GM19467 (cell line): ENCODE results near the gene C1QL2.

ENCODE experiments used
- ATAC-seq: cut with Tn5 transposase; IDR thresholded peaks from one replicate; pipeline ENCODE4 v1.9.1; 2021; ENCODE audit warnings: mild to moderate bottlenecking, moderate library complexity; ENCODE audit not compliant: unreplicated experiment

C1QL2 gene

DNA sequence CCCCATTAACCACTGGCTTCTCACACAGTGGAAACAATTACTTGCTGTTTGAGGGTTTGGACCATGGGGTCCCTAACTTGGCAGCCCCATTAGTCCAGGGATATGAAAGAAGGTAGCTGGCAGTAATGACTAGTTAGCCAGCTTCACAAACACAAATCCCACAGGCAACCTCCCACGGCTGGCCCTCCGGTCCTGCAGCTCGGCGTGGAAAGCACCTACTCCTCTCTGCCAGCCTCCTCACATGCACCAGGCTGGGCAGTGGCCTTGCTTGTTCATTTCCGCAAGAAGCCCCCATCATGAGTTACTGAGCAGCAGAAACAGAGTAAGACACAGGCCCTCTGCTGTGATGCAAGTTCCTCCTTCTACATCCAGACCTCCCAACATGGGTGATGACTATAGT lies 13.7 kb downstream of the C1QL2 start:
- ATAC-seq = no peak

DNA sequence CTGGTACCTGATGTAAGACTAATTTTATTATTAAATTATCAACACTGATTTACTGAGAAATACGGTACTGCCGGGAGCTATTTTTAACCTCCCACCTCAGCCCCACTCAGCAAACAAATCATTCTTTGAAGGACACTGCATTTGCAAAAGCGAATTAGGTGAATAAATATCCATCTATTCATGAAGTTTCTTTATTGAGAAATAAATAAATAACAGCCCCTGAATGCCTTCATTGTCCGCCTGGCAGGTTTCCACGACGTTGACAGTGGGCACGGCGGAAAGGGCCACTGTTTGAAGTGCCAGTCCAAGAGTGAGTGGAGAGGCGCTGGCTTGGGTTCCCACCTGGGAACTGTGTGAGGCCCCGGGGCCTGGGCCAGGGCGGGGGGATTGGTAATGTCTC lies 15.7 kb downstream of the C1QL2 start:
- no peak for ATAC-seq

DNA sequence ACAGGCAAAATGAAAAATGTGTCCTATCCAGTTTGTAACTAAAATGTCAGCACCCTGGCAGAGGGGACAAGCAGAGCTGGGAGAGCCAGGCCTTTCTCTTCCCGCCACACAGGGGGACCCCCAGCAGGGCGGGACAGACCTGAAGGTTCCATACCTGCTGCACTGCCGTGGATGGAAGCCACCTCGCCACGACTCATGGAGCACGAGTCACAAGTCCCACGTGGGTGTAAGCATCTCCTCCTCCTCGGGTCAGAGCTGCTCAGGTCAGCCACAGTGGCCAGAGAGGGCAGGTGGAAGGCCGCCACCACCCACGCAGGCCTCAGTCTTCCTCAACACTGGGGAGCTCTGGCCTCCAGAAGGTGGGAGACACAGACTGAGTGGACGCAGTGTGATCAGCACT lies 21.0 kb downstream of the C1QL2 start:
- no peak for ATAC-seq

DNA sequence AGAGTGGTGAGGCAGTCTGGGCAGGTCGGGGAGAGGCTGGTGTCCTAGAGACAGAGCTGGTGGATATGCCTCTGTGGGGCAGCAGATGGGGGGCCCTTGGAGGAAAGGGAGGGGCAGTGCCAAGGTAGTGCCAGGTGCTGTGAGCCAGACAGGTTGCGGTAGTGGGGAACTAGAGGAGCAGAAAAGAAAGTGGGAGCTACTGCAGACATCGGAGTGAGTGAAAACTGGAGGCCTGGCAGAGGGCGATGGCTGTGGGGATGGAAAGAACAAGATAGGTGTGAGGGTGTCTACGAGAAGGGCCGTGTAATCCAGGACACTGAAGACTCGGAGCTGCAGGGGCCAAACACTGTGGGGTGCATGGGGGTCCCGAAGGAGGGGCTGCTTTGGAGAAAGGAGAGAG lies 21.7 kb downstream of the C1QL2 start:
- no peak for ATAC-seq

DNA sequence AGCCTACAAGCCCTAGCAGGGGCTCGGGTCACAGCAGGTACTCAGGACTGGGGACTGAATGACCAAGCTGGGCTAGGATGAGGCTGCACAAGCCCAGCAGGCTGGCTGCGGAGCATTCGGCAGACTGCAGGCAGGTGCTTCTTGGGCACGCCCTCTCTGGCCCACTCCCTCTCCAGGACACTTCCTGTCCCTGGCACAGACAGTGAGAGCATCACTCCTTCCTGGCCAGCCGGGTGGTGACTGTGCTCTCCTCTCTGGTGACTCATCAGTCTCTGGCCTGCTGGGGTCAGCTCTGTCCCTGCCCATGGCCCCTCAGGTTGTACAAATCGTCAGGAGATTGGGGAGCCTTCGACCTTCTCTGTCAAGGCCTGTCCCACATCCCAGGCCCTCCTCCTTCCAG lies 22.5 kb downstream of the C1QL2 start:
- no peak for ATAC-seq

DNA sequence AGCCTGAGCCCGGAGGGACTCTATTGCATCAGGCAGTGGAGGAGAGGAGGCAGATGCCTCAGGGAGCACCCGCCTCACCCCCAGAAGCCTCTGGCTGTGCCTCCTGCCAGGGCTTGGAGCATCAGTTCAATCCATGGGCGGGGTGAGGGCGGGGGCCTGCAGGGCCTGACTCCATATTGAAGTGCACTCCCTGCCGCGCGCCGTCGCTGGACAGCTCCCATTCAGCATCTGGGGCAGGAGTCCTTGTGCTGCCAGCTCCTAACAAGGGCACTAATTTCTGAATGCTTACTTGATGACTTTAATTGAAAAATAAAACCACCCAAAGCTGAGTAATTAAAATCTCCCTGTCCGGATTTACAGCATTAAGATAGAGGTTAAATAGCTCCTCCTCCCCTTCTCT lies 23.8 kb downstream of the C1QL2 start:
- no peak for ATAC-seq

DNA sequence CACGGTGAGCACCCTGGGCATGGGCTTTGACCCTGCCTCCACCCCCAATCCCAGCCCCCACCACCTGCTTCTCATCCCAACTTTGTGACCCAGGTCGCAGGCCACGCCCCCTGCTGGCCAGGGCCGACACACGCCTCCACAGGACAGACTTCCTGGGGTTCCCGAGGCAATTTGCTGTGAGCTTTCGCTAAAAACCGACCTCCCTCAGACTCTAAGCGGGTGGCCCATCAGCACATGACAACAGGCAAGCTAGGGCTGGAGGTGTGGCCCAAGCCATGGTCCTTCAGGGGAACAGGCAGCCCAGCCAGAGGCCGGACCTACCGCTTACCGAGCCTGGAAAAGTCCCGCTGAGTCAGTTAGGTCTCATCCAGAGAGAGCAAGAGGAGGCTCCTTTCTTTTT lies 31.9 kb downstream of the C1QL2 start:
- ATAC-seq = no peak

DNA sequence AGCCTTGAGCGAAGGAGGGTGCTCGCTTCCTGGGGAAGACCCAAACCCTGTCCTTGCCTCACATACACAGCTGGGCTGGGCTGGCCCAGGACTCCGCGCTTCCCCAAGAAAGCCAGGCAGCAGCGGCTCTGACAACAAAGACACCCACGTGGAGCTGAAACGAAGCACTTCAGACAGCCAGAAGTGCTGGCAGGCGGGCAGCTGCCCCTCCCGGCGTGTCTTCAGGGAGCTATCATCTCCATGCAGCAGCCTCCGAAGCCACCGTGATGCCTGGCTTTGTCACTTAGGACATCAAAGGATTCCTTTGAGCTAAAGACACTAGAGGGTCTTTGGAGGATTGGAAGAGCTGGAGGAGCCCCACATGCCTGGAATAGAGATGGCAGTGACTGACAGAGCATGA lies 35.2 kb downstream of the C1QL2 start:
- no peak for ATAC-seq

DNA sequence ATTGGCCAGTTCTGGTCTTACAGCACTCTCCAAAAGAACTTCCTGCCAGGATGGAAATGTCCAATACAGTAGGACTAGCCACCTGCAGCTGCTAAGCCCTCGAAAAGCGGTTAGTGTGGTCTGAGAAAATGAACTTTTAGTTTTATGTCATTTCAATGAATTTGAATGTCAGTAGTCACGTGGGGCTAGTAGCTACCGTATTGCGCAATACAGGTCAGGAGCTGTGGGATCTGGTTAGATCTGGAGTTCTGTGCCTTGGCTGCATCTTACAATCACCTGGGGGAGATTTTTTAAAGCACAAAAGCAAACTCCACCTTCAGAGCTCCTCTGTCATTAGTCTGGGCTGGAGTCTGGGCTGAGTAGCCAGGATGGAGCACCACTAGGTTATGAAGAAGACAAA lies 35.9 kb downstream of the C1QL2 start:
- no peak for ATAC-seq

DNA sequence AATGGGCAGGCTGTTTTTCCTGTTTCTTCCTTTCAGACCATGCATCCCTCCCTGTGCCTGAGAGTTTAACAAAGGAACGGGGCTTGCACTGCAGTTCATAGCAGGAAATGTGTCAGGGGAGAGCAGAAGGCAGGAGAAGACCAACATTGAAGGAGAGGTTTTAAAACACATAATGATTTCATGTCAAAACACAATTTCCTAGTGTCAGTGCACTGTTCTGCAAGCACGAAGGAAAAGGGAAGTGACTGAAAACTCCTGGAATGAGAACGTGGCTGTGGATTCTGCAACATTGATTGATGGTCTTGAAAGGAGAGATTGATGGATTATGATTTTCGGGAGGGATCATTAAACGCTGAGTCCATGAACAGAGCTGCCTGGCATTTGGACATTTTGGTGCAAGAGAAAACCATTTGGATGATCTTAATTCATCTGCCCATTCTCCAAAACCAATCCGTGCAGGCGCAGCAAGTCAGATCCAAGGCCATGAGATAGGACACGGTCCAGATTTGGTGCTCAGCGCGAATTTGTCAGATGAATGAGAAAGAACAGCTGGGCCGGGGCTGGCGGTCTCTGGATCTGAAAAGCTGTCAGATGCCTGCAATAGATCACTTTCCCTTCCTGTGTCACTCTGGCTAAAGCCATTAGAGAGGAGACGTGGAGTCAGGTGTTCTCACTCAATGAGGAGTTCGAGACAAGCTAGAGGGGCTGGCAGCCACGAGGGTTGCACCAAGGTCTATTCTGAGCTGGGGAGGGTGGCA lies 38.4 kb downstream of the C1QL2 start:
- no peak for ATAC-seq

DNA sequence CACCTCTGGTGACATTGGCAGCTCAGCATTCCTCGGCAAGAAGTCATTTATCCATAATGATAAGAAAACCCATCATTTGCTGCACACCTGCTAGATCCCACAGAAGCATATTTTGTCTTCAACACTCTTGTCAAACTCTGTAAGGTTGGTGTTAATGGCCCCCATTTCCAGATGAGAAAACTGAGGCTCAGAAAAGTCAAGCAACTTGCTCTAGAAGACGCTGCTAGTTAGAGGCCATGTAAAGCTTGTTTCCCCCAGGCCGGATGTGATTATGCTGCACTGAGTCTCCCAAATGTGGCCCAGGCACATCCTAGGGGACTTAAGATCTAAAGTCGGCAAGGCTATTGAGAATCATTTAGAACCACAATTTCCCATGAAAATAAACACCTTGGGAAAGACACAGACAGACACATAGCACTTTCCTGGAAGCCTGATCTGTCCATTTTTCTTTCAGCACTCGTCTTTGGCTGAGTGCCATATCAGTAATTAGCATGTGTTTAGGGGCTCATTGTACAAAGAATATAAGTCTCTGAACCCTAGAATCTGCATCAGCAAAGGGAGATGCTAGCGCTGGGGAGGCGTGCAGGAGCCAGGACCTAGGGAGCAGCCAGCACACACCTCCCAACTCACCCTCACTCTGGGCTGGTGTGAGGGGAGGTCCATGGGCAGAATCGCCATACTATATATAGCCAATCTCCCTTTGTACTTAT lies 39.3 kb downstream of the C1QL2 start:
- no peak for ATAC-seq

DNA sequence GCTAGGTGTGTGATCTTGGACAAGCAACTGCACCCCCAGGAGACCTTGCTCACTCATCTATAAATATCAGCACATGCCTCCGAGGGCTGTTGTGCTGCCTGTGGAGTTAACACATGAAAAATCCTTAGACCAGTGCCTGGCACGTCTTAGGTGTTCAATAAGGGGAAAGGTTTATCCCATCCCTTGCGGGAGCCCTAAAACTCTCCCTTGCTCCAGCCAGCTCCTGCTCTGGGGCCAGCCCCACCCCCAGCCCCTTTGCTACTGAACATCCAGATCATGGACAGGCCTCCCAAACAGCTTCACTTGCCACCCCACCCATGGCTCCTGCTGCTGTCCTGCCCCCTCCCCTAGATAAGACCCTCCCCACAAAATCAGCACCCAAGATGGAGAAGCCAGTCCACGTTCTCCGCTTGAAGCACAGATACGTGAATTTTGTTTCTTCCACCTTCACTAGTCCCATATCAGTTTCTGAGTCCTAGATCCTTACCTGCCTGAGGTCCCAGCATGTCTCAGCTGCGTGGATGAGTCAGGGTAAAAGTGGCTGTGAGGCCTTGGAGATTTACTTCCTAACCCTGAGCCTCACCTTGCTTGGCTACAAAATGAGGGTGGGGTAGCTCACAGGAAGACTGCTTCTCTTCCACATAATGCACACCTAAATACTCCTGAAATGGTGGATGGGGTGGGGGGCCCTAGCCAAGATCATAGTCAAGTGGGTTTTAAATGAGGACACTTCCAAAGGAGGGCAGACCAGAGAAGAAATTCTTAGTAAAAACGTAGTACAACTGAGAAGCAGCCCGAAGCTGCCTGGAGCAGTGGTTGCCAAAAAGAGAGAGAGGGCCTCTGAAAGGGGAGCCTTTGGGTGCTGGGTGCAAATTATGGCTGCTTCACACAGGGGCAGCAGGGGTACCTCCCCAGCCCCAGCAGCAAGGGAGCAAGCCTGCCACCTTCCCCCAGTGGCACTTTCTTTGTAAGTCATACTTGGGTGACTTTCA lies 40.4 kb downstream of the C1QL2 start:
- ATAC-seq = no peak

DNA sequence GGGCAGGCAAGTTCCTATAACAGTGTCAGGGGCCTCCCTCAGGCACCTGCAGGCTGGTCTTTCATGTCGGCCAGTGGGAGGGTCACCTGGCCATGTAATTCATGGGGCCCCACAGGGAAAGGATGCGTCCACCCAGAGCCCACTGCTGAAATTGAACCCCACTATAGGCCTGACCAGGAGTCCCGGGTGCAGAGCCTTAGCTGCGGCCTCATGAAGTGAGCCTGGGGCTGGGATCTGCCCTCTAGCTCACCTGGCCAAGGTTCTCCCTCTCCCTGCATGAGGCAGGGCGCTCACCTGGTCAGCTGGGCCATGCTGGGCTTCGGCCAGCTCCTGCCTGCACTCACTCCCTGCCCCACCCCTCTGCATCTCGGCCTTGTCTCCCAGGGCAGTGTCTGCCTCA lies 41.1 kb downstream of the C1QL2 start:
- no peak for ATAC-seq

DNA sequence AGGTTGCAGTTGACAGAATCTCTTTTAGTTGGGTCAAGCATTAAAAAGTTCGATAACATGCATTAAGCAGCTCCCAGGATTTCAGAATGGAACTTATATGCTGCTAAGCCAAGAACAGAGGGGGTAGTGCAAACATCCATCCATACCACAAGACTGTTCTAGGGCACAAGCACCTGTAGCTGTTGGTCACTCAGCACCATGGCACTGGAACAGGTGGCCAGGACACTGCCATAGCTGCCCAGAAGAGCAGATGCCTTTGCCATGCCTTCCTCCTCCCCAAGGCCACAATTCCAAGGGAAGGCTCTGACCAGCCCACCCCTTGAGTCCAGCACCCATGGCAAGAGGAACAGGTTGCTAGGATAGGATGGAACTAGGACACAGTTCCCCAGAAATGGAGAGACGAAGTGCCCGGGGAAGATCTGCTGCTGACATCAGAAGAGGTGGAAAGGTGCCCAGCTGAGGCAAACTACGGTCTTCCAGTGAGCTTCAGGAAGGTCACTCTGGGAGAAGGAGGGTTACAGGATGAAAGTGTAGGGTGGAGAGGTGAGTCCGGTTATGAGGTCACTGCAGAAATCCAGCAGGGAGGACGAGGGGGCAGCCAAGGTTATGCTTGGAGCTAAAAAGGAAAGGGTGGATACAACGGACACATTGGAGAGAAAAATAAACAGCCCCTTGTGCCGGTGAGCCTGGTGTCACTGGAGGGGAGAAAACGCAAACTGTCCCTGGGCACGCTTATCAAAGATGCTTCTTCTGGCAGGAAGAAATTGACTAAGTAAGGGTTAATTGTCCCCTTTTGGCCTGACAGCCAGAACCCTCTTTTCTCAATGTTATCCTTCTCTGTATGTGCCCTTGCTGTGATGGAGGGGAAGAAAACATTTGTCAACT lies 41.9 kb downstream of the C1QL2 start:
- ATAC-seq = no peak

DNA sequence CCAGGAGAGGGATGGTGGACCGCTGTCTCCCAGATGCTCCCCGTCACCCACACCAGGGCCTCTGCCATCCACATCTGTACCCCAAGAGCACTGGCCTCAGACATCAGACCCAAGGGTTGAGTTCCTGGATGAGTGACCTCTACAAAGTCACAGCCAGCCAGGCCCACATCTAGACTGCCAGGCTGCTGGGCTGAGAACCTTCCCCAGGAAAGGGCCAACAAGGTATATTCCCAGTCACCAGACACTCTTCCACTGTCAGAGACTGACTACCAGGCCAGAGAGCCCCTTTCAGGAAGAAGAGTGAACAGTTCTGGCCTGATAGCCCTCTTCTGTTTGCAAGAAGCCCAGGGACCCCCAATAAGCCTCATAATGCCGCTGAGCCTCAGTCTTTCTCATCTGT lies 44.3 kb downstream of the C1QL2 start:
- no peak for ATAC-seq

DNA sequence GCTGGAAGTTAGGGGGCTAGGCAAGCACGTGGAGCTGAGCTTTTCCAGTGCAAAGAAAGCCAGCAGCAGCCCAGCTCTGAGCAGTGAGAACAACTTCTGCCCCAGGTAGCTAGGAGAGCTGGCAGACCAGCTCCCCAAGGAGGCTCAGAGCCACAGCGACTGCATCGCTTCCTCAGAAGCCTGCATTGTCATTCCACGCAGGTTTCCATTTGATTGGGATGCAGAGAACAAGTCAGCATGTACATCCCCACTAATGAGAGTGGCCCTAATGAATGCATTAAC lies 45.1 kb downstream of the C1QL2 start:
- no peak for ATAC-seq

DNA sequence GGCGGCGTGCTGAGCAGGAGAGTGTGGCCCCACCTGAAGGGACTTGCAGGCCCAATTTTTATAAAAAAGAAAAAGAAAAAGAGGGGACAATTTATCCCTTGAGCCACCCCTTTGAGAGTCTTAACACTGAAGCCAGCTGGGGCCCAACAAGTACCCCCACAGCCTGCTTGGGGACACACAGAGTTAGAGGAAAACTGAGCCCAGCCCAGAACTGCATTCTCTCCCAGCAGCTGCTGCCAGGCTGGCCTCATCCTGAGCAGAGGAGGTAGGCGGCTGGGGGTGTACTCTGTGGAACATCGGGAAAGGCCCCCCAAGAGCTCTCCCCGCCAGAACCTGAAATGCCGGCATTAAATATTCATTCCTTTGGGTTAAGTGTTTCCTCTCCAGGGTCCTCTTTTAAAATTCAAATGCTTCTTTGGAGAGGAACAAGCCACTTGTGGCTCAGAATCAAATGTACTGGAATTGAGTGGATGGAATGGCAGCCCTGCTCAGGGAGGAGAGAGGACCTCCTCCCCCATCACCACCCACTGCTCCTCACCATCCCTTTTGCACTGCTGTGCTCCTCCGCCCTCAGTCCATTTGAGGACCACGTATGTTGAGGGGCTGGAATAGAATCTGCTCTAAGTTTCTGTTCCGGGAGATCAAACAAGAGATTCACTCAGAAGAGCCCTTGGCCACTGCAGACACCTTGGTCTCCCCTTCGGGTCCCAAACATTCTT lies 45.6 kb downstream of the C1QL2 start:
- ATAC-seq = no peak

DNA sequence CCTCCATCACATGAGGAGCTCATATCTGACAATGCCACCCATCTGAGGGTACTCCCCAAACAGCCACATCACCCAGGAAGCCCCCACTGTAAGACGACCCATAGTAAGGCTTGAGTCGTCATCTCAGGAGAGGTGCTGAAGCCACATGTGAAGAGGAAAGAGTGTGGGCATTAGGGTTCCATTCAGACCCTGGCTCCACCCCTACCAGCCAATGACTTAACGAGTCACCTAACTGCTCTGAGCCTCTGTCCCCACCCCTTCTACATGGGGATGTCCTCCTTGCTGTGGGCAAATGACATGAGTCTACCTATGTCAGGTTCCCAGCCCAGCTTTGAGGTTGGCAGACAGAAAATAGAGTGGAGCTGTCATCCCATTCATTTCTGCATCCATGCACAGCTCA lies 46.3 kb downstream of the C1QL2 start:
- no peak for ATAC-seq

DNA sequence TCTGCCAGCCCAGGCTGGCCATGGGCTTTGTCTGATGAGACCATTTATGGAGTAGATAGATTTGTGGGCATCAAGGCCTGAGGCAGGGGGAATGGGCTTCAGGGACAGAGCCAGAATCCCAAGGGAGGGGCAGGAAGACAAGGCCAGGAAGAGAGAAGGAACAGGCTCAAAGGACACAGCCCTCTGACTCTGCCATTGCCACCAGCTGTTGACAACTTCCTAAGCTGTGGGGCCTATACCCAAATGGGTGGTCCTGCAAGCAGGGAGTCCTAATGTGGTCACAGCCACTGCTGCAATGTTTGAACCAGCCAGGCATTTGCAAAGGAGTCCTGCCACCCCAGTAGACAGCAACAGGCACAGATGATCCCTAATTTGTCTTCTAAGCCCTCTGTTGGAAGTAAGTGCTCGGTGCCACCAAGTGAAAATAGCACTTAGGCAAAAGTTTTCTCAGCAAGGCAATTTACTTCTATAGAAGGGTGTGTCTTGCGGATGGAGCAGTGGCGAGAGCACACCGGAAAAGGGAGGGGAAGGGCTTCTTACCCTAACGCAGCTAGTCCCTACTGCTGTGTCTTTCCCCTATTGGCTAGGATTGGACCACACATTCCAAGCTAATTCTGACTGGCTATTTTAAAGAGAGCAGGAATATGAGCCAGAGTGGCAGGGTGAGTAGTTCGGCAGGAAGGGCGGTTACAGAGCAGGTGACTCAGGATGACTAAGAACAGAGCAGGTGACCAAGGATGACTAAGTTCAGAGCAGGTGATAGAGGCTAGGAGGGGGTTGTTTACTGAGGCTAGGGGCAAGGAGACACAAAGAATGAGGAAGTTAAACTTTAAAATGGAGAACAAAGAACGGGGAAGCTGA lies 47.2 kb downstream of the C1QL2 start:
- no peak for ATAC-seq
